PFSK-1 (cell line): ENCODE results near the gene CACNA1B.

Experiments used
- POLR2AphosphoS5 ChIP-seq: IDR thresholded peaks from 2 replicates; pipeline ENCODE4 v1.6.1; 2012; ENCODE audit warnings: low read depth, mild to moderate bottlenecking, control low read depth, low read length, moderate library complexity
- REST ChIP-seq, 2 experiments: IDR thresholded peaks; 2 replicates each; pipeline versions ENCODE4 v1.6.1 to v1.8.0; 2011 to 2012; ENCODE audit warnings: low read depth in 2 of 2, low read length in 2 of 2, control low read depth in 1 of 2, inconsistent platforms in 1 of 2, mild to moderate bottlenecking in 1 of 2, moderate library complexity in 1 of 2; ENCODE audit not compliant: insufficient read depth in 1 of 2
- SIN3A ChIP-seq: IDR thresholded peaks from 2 replicates; pipeline ENCODE4 v1.6.1; 2012; ENCODE audit warnings: mild to moderate bottlenecking, low read length, moderate library complexity, borderline replicate concordance; ENCODE audit not compliant: insufficient read depth
- TAF1 ChIP-seq: IDR thresholded peaks from 2 replicates; pipeline ENCODE4 v1.6.1; 2012; ENCODE audit warnings: low read length, control low read depth, borderline replicate concordance; ENCODE audit not compliant: insufficient read depth

- TF ChIP-seq TAF1 (no peak), SIN3A (no peak), POLR2AphosphoS5 (no peak), REST (IDR thresholded peaks at IDR 0.05; ENCODE audit: insufficient read depth in 1 of 2, low read depth in 2 of 2, low read length in 2 of 2) (no peak)
These were observed 97.4 kb downstream of the CACNA1B start for GRCh38 chr9:137974746-137975526.
